Right lung (tissue), 10 donors: Measurements from ENCODE around the gene SETX. TPM values are rescaled to one million over a fixed set of nuclear protein-coding genes. Genes with fewer than 3 reads are reported as not detected.
"Not testable (repeated sequence)": the region's sequence is repeated elsewhere in the genome, so short reads cannot be mapped to it uniquely, and the experiment has no call there.

Experiments
- DNase-seq, 2 donors: peaks; one replicate each; pipeline ENCODE4 v3.0.0-alpha.2; 2013
- long read RNA-seq, 8 donors: transcript quantifications; one replicate each; lab custom pipeline, GENCODE V29; 2026
- polyA plus RNA-seq, 5 donors: library from polyadenylated mRNA; unstranded; fragments of 120-200 nt; gene quantifications; one replicate each; pipeline versions ENCODE4 v1.2.1 to v1.2.3, GENCODE V29; 2013; ENCODE audit warnings: inconsistent platforms in 1 of 5, low replicate concordance in 1 of 5; ENCODE audit not compliant: insufficient read length in 5 of 5, insufficient read depth in 1 of 5

The SETX gene, protein sequence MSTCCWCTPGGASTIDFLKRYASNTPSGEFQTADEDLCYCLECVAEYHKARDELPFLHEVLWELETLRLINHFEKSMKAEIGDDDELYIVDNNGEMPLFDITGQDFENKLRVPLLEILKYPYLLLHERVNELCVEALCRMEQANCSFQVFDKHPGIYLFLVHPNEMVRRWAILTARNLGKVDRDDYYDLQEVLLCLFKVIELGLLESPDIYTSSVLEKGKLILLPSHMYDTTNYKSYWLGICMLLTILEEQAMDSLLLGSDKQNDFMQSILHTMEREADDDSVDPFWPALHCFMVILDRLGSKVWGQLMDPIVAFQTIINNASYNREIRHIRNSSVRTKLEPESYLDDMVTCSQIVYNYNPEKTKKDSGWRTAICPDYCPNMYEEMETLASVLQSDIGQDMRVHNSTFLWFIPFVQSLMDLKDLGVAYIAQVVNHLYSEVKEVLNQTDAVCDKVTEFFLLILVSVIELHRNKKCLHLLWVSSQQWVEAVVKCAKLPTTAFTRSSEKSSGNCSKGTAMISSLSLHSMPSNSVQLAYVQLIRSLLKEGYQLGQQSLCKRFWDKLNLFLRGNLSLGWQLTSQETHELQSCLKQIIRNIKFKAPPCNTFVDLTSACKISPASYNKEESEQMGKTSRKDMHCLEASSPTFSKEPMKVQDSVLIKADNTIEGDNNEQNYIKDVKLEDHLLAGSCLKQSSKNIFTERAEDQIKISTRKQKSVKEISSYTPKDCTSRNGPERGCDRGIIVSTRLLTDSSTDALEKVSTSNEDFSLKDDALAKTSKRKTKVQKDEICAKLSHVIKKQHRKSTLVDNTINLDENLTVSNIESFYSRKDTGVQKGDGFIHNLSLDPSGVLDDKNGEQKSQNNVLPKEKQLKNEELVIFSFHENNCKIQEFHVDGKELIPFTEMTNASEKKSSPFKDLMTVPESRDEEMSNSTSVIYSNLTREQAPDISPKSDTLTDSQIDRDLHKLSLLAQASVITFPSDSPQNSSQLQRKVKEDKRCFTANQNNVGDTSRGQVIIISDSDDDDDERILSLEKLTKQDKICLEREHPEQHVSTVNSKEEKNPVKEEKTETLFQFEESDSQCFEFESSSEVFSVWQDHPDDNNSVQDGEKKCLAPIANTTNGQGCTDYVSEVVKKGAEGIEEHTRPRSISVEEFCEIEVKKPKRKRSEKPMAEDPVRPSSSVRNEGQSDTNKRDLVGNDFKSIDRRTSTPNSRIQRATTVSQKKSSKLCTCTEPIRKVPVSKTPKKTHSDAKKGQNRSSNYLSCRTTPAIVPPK (N-terminal part only)
- polyA plus RNA-seq, result 10 to 100 TPM; 45.5 to 66.9 (median 60.5) TPM
- long read RNA-seq, donor 1, partial matches to known transcripts, result 0 of 1 reads
- long read RNA-seq, donor 1, other reads (novel, unspliced or antisense), result 0 of 1 reads
- long read RNA-seq, donor 2, full-length matches to known transcripts, result 1 of 7 reads
- long read RNA-seq, donor 2, partial matches to known transcripts, result 6 of 7 reads
- long read RNA-seq, donor 2, other reads (novel, unspliced or antisense), result 0 of 7 reads
- long read RNA-seq, donor 3, result 0 reads
- long read RNA-seq, donor 4, result 0 reads
- long read RNA-seq, donor 5, result 0 reads
- long read RNA-seq, donor 6, partial matches to known transcripts, result 6 of 7 reads
- long read RNA-seq, donor 6, other reads (novel, unspliced or antisense), result 0 of 7 reads
- long read RNA-seq, donor 7, result 0 reads
- long read RNA-seq, donor 8, result 0 reads

DNA sequence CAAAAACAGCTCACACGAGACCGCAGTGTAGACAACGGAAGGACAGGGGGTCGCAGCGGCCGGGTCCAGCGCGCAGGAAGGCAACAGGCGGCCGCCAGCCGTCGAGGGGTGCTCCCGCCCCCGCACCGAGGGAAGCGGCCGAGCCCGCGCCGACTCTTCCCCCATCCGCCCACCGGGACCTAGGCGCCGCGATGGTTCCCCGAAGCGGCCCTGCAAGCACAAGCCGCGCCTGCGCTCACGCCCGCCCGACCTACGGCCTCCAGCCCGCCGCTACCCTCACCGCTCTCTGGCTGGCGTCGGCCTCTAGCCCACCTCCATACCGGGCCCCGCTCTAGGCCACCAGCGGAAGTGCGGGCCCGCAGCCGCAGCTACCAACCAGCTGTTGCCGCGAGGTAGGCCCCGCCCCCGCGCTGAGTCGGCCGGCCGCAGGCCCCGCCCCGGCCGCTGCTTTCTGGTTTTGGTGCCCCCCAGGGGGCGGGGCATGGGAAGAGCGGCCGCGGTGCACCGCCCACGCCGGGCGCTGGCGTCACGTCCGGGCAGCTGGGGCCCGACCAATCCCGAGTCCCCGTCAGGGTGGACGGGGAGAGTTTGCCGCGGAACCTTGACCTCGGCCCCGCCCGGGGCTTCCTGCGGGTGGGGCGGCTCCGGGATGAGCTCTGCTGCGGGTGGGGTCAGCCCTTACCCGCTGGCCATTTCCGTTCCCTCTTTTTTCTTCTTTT is at the start of gene SETX:
SETX (minus strand) TSS at position 350 of the 719 bp plus-strand sequence. CDS start 5,558 bp downstream, outside the sequence.
- peak; percentile 98 to 99 for DNase-seq

DNA sequence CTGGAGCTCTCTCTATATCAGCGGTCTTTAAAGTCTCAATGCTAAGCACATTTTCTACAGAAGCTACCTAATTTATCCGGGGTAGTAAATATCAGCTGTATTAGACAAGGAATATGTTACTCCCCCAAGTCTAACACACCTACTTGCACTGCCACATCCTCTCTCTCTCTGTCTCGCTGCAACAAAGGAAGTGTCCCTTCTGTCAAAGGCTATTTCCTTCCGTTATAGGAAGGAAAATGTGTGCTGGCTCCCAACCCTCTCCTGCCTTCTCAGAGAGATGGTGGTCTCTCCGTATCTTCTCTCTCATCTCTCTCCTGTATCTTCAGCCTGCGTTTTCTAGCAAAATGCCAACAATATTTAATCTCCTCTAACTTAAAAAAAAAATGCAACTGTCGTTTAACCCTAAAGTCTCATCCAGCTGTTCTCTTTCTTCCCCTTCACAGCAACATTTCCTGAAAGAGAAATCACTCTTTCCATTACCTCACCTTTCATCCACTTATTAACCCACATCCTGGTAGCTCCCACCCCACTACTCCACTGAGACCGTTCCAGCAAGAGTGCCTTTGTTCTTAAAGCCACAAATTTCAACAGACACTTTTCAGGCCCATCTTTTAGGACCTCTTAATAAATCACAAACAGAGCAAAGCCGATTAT is 49.6 kb upstream of the SETX start:
- no peak for DNase-seq

DNA sequence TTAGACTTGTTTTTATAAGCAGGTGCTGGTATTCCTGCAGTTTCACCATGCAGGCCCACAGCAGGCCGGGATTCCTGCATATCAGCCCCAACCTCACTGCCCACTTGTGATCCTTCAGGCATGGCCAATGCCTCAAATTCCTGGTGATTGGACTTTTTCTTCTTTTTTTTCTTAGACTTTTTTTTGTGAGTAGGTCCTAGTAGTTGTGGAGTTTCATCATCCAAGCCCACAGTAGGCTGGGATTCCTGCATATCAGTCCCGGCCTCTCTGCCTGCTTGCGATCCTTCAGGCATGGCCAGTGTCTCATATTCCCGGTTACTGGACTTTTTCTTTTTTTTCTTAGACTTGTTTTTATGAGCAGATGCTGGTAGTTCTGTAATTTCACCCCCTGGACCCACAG is 47.0 kb upstream of the SETX start:
- DNase-seq, result no peak

DNA sequence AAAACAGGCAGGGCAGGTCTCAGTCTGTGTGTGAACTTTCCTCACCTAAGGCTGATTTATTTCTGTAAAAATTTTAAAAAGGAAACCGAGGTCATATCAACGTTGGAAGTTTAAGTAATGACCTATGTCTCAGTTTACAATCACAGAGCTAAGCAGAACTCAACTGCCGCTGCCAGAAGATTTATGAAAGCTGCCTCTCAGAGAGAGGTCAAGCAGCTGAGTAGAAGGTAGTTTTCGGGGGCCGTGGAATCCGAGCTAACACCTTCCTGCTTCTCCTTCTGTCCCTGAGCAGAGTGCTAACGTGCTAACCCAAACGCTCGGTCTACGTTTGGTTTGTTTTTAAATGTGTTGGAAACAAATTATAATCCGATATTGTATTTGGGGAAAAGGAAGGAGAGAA is 40.8 kb upstream of the SETX start:
- no peak for DNase-seq

DNA sequence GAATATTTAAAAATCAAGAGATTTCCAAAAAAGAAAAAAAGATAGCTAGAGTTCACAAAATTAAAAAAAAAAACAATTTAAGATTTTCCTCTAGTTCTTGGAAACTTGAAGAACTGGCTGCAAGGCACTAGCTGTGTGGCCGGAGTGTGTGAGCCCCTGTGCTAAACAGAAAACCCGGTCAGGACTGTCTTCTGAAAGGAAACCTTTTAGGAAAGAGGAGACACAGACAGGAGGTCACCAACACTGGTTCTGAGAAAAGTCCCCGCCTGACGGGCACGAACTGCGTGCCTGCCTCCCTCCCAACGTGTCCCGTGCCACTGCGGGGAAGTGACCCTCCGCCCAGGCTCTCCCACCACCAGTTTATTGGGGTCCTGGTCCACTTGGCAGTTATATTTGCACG is 36.7 kb upstream of the SETX start:
- no peak for DNase-seq

DNA sequence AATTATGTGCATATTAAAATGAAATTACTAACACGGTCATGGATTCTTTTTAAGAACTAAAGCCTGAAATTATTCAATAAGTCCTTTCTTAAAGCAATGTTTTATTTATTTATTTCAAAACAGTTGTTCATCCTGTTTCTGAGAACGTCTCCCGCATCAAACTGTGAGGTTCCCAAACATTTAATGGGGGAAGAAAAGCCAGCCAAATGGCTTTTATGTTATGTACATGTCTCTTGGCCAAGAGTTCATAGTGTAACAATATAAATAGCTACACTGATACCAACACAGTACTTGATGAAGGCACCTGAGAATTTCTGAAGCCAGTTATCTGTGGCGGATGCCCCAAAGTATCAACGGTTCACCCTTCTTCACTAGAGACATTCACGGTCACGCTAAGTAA is 36.2 kb upstream of the SETX start:
- no peak for DNase-seq

DNA sequence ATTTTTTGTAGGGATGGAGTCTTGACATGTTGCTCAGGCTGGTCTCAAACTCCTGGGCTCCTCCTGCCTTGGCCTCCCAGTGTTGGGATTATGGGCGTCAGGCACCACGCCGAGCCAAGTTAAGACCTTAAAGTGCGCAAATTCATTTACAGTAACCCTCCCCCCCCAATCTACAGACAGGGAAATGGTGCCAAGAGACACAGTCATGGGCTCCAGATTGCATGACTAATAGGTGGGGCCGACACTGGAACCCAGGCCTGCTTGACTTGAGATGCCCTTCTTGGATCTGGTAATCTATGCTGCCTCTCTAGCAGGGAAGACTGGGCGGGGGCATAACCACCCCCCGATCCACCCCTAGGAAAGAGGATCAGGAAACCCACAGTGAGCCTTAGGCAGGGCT is 32.3 kb upstream of the SETX start:
- DNase-seq, result no peak

DNA sequence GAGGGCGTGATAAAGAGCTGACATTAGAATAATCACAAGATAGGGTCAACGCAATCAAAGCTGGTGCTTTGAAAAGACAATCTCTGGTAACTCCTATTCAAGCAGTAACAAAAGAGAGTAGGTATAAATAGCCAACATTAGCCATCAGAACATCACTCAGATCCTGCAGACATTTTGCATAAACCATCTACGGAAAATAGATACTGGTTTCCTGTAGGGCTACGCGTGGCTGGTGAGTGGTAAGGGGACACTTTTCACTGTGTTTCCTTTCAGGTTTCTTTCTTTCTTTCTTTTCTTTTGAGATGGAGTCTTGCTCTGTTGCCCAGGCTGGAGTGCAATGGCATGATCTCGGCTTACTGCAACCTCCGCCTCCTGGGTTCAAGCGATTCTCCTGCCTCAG is 29.6 kb upstream of the SETX start:
- DNase-seq, result no peak

DNA sequence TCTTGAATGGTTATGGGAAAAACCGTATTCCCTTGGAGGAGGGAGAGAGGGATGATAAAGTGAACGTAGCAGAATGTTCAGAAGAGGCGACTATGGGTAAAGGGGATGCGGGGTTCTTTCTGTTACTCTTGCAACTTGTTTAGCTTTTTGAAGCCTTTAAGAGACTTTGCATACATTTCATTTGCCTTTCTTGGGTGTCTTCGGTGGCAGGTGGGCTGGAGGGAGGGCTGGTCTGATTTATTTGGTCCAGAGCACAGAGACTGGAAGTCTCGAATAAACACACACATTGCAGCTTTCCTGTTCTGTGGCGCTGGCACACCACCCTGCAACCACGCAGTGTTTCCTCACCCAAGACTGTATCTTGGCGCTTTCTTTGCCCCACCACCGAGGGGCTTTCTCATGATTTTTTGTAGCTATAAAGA is 28.7 kb upstream of the SETX start:
- no peak for DNase-seq

DNA sequence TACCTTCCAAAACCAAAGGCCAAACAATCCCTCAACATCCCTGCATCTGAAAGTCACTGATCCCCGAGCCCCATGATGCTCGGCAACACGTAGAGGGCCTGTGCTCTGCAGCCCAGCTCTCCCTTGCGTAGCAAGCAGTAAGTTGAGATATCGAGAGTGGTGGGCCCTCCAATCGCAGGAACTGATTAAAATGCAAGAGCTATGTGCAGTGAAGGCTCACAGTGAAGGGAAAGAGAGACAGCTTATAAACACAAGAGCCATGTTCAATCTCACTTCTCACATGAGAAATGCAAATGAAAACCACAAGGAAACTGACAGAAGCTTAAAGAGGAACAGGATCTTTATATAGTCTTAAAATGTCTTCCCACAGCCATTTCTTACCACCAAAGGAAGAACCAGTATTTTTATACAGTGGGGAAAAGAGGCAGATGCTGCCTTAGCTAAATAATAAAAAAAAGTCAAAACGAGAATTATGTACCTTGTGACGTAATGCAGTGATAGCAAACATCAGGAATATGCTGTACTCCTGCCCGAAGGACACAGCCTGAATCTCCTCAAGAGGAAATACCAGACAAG is 27.3 kb upstream of the SETX start:
- DNase-seq, result no peak

DNA sequence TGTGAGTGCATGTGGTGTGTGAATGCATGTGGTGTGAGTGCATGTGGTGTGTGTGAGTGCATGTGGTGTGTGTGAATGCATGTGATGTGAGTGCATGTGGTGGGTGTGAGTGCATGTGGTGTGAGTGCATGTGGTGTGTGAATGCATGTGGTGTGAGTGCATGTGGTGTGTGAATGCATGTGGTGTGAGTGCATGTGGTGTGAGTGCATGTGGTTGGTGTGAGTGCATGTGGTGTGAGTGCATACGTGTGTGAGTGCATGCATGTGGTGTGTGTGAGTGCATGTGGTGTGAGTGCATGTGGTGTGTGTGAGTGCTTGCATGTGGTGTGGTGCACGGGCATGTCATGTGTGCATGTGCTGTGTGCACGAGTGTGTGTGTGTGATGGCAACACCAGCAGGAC is 23.6 kb upstream of the SETX start:
- DNase-seq, result not testable (repeated sequence)

DNA sequence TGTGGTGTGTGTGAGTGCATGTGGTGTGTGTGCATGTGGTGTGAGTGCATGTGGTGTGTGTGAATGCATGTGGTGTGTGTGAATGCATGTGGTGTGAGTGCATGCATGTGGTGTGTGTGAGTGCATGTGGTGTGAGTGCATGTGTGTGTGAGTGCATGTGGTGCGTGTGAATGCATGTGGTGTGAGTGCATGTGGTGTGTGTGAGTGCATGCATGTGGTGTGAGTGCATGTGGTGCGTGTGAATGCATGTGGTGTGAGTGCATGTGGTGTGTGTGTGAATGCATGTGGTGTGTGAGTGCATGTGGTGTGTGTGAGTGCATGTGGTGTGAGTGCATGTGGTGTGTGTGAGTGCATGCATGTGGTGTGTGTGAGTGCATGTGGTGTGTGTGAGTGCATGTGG is 23.0 kb upstream of the SETX start:
- not testable (repeated sequence) for DNase-seq

DNA sequence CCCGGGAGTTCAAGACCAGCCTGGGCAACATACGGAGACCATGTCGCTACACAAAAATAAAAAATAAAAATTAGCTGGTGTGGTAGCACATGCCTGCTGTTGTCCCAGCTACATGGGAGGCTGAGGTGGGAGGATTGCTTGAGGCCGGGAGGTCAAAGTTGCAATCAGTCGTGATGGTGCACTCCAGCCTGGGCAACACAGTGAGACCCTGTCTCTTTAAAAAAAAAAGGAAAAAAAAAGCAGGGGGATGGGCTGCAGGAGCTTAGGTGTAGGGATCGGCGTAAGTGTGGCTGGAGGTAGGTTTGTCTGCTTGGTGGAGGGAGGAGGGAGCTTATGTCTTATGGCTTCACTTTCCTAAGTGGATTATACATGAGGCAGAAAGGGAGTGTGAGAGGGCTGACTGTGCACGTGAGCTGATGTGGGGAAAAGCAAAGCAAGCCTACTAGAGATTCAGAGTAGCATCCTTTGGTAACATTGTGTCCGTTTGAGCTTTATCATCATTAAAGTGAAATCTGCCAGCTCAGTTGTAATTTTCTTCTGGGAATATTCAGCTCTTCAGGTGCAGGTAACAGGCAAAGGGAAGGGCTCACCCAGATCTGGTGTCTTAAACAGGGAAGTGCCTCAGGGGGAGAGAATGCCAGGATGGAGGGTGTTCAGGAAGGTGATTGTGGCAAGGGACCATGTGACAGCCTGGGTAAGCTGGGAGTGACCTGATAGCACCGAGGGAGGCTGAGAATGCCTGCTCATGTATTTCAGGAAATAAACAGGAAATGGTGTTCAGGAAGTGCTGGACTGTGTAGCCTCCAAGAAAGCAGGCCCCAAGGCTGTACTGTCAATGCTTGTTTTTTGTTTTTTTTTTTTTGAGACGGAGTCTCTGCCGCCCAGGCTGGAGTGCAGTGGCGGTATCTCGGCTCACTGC is 17.6 kb upstream of the SETX start:
- peak; percentile 18 to 20 for DNase-seq

DNA sequence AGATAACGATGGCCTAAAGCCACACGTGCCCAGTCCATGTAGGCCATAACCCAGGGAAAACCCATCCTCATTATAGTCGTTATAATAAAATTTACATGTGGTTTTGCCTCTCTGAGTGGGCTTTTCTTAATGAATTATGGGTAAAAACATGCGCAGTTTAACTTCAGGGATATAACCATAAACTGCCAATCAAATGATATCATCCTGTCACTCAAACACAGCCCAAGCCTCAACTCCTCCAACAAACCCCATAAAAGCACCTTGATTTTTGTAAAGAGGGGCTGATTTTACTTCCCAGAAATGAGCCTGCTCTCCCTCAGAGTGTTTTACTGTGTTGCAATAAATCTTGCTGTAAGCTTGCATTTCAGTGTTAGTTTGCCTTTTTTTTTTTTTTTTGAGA is 15.8 kb upstream of the SETX start:
- no peak for DNase-seq

DNA sequence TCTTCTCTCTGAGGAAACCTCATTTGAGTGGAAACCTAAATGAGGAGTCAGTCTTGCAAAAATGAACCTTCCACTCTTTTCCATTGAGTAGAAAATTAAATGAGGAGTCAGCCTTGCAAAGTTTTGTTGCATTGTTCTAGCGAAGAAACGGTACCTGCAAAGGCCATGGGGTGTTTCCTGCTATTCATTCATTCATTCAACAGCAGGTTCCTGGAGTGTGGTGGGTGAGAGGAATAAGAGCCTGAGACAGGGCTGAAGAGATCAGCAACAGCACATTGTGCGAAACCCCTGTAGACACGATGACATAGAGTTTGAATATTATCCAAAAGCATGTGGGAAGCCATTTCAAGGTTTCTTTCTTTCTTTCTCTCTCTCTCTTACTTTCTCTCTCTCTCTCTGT is 14.6 kb upstream of the SETX start:
- no peak for DNase-seq

DNA sequence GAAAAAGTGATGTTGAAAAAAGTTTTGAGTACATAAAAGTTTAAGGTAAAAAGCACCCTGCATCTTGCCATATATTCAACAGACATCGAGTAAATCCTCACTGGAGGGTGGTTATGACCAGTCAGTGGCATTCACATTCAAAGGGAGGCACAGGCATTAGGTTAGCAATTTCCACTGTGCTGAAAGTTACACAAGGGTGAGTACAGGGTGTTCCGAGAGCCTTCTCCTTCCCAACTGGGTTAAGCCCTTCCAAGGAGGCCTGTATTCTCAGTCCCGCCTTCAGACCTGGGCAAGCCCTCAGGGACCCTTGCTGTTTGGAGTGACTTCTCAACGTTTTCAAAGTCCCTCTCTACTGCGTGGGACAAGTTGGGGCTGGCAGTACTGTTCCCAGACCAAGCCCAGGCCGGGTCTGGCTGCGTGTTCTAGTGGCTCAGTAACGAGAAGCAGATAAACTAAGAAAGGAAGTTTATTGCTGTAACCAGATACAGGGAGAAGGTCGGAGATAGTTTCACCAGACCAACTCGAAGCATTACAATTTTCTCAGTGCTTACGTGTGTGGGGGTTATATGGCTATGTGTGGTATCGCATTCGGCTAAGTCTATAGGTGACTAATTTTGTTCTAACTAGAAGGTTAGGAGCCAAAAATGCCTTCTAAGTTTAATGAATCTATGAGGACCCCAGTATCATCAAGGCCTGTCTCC is 13.0 kb upstream of the SETX start:
- no peak for DNase-seq

DNA sequence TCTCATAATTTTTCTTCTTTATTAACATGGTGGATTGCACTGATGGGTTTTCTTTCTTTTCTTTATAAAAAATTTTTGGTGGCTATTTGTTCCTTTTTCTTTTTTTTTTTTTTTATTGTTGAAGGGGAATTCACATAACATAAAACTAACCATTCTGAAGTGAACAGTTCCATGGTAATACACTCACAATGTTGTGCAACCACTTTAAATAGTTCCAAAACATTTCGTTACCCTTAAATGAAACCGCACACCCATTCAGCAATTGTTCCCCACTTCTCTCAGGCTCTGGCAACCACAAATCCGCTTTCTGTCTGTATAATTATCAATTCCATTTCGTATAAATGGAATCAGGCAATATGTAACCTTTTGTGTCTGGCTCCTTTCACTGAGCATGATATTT is 11.7 kb upstream of the SETX start:
- no peak for DNase-seq

DNA sequence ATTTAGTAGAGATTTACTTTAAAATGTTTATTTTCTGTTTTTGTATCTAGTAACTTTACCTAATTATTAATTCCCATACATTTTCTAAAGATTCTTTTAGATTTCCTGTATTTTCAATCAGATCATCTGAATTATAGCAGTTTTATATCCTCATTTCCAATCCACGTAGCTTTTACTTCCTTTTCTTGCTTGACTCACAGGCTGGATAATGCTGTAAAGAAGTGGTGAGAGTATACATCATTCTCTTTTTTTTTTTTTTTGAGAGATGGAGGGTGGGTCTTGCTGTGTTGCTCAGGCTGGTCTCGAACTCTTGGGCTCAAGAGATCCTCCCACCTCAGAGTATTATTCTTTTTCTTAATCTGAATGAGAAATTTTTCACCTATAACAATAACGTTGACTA is 11.2 kb upstream of the SETX start:
- no peak for DNase-seq
